A549 (cell line): Measurements from ENCODE around the gene PRRG4. TPM values are rescaled to one million over a fixed set of nuclear protein-coding genes. Genes with fewer than 3 reads are reported as not detected.

Experiments used
- ATAC-seq, 2 experiments: fragments of 200-7000 bp in 1 of 2; fragments of >200 bp in 1 of 2; cut with Nextera tagmentation in 1 of 2; cut with Tn5 transposase in 1 of 2; 3 replicates each; pipeline versions ENCODE4 v1.8.0 to v1.9.1; 2018 to 2020; ENCODE audit warnings: mild to moderate bottlenecking in 1 of 2, moderate library complexity in 1 of 2
- CTCF ChIA-PET: fragments of 300-600 bp; sonication (Branson Sonifier 250); formaldehyde crosslinking; extraction: SDS; loops from one replicate; lab custom pipeline; 2021; ENCODE audit warnings: antibody characterized with exemption, inconsistent platforms; lab: Yijun Ruan, JAX
- POLR2A ChIA-PET: fragments of 350-600 bp; formaldehyde crosslinking; extraction: SDS; loops from one replicate; lab custom pipeline; 2021; ENCODE audit warnings: antibody characterized with exemption, inconsistent platforms; lab: Yijun Ruan, JAX
- DNase-seq, 2 experiments: peaks; one replicate each; pipeline versions ENCODE4 v3.0.0 to v3.0.0-alpha.2; 2011 to 2016; ENCODE audit warnings: low read depth in 1 of 2, low spot score in 1 of 2
- FAIRE-seq: peaks from 2 replicates; lab custom pipeline; 2011; peaks lifted over from hg19 to GRCh38; lab: Jason Lieb, UNC
- H3K27ac ChIP-seq, 2 experiments: fragments of >200 bp; sonication (Bioruptor Twin); formaldehyde crosslinking; 3 replicates each; pipeline ENCODE4 v1.5.1; 2016 to 2017
- H3K4me1 ChIP-seq: fragments of >200 bp; sonication (Bioruptor Twin); formaldehyde crosslinking; 3 replicates; pipeline ENCODE4 v1.6.1; 2016
- H3K4me2 ChIP-seq: fragments of >200 bp; sonication (Bioruptor Twin); formaldehyde crosslinking; 3 replicates; pipeline ENCODE4 v1.6.1; 2016
- H3K4me3 ChIP-seq: fragments of >200 bp; sonication (Bioruptor Twin); formaldehyde crosslinking; 3 replicates; pipeline ENCODE4 v1.5.1; 2016
- H3K9me3 ChIP-seq: fragments of >200 bp; sonication (Bioruptor Twin); formaldehyde crosslinking; 3 replicates; pipeline ENCODE4 v1.6.1; 2016
- BHLHE40 ChIP-seq: IDR thresholded peaks from 2 replicates; pipeline ENCODE4 v1.6.1; 2012; ENCODE audit warnings: low read depth, low read length, inconsistent platforms
- CBX2 ChIP-seq: fragments of 200-600 bp; sonication (generic); IDR thresholded peaks from 2 replicates; pipeline ENCODE4 v1.6.1; 2016; ENCODE audit warnings: low read depth, mild to moderate bottlenecking, borderline replicate concordance
- CEBPB ChIP-seq, 2 experiments: fragments of >200 bp in 1 of 2; sonication (Bioruptor Twin) in 1 of 2; formaldehyde crosslinking in 1 of 2; IDR thresholded peaks; 2 replicates each; pipeline ENCODE4 v1.6.1; 2012 to 2016
- ESRRA ChIP-seq: fragments of 150-350 bp; IDR thresholded peaks from 2 replicates; pipeline ENCODE4 v1.6.1; 2014; ENCODE audit warnings: mild to moderate bottlenecking, low read length, borderline replicate concordance
- HES2 ChIP-seq: fragments of >200 bp; sonication (Bioruptor Twin); formaldehyde crosslinking; IDR thresholded peaks from 2 replicates; pipeline ENCODE4 v1.6.1; 2016
- HEYL ChIP-seq: fragments of 250-450 bp; sonication (Bioruptor Pico); IDR thresholded peaks from 2 replicates; pipeline ENCODE4 v1.8.0; 2021; ENCODE audit warnings: mild to moderate bottlenecking, moderate library complexity
- HOXA7 ChIP-seq: fragments of 250-450 bp; sonication (Bioruptor Pico); IDR thresholded peaks from 2 replicates; pipeline ENCODE4 v1.5.0; 2020; ENCODE audit warnings: mild to moderate bottlenecking, moderate library complexity
- JUNB ChIP-seq: fragments of >200 bp; sonication (Bioruptor Twin); formaldehyde crosslinking; IDR thresholded peaks from 2 replicates; pipeline ENCODE4 v1.6.1; 2016
- KDM5A ChIP-seq: fragments of 200-600 bp; sonication (generic); IDR thresholded peaks from 2 replicates; pipeline ENCODE4 v1.6.1; 2016; ENCODE audit warnings: antibody characterized with exemption, mild to moderate bottlenecking
- MYC ChIP-seq: IDR thresholded peaks from 2 replicates; pipeline ENCODE4 v1.6.1; 2012; ENCODE audit warnings: mild to moderate bottlenecking, inconsistent platforms, low read length, improper control_type of control experiment, borderline replicate concordance
- NFE2L2 ChIP-seq: fragments of 150-350 bp; conservative IDR thresholded peaks from 2 replicates; pipeline ENCODE4 v1.6.1; 2014; ENCODE audit warnings: low read length
- NR3C1 ChIP-seq: fragments of >200 bp; sonication (Bioruptor Twin); formaldehyde crosslinking; IDR thresholded peaks from 3 replicates; pipeline ENCODE4 v1.6.1; 2017
- PBX3 ChIP-seq: IDR thresholded peaks from 2 replicates; pipeline ENCODE4 v1.6.1; 2012
- PHF8 ChIP-seq: fragments of 200-600 bp; sonication (generic); IDR thresholded peaks from 2 replicates; pipeline ENCODE4 v1.6.1; 2016; ENCODE audit warnings: low read depth, mild to moderate bottlenecking, antibody characterized with exemption, moderate library complexity, borderline replicate concordance
- POLR2A ChIP-seq: IDR thresholded peaks from 2 replicates; pipeline ENCODE4 v1.6.1; 2012; ENCODE audit warnings: mild to moderate bottlenecking, low read length
- POLR2AphosphoS2 ChIP-seq: conservative IDR thresholded peaks from 2 replicates; pipeline ENCODE4 v1.6.1; 2012; ENCODE audit warnings: low read length, improper control_type of control experiment, inconsistent platforms
- RAD21 ChIP-seq, 2 experiments: fragments of >200 bp in 1 of 2; sonication (Bioruptor Twin) in 1 of 2; formaldehyde crosslinking in 1 of 2; IDR thresholded peaks in 1 of 2; conservative IDR thresholded peaks in 1 of 2; 2 replicates in 1 of 2; 3 replicates in 1 of 2; pipeline ENCODE4 v1.6.1; 2012 to 2018; ENCODE audit warnings: inconsistent platforms in 1 of 2
- RFX5 ChIP-seq: fragments of 450-650 bp; IDR thresholded peaks from 2 replicates; pipeline ENCODE4 v1.7.1; 2014; ENCODE audit warnings: antibody characterized with exemption, mild to moderate bottlenecking, moderate library complexity
- SMC3 ChIP-seq: fragments of >200 bp; sonication (Bioruptor Twin); formaldehyde crosslinking; IDR thresholded peaks from 3 replicates; pipeline ENCODE4 v1.6.1; 2018; ENCODE audit warnings: inconsistent platforms
- SREBF2 ChIP-seq: fragments of 450-650 bp; IDR thresholded peaks from 2 replicates; pipeline ENCODE4 v1.6.1; 2014; ENCODE audit warnings: mild to moderate bottlenecking, moderate library complexity
- TFCP2L1 ChIP-seq: fragments of 250-450 bp; sonication (Bioruptor Pico); IDR thresholded peaks from 2 replicates; pipeline ENCODE4 v1.5.0; 2021; ENCODE audit warnings: mild to moderate bottlenecking
- TP53 ChIP-seq: fragments of 250-450 bp; sonication (Bioruptor Pico); IDR thresholded peaks from 2 replicates; pipeline ENCODE4 v1.5.0; 2021; ENCODE audit warnings: mild to moderate bottlenecking, moderate library complexity
- USF2 ChIP-seq: fragments of 450-650 bp; IDR thresholded peaks from 2 replicates; pipeline ENCODE4 v1.6.1; 2014; ENCODE audit warnings: antibody characterized with exemption
- ZC3H11A ChIP-seq: fragments of 450-650 bp; IDR thresholded peaks from 2 replicates; pipeline ENCODE4 v1.6.1; 2014; ENCODE audit warnings: antibody characterized with exemption, mild to moderate bottlenecking
- ZFP36 ChIP-seq: fragments of 450-650 bp; IDR thresholded peaks from 2 replicates; pipeline ENCODE4 v1.6.1; 2014; ENCODE audit warnings: borderline replicate concordance; ENCODE audit not compliant: partially characterized antibody
- ZNF302 ChIP-seq: fragments of 250-450 bp; sonication (Bioruptor Pico); IDR thresholded peaks from 2 replicates; pipeline ENCODE4 v1.9.0; 2021; ENCODE audit warnings: inconsistent platforms, mild to moderate bottlenecking, moderate library complexity
- WGBS: methylation state at CpG from one replicate; pipeline ENCODE4 v1.1.6; 2017; ENCODE audit errors: missing lambda C conversion rate; 5-methylcytosine and 5-hydroxymethylcytosine counted together
- polyA plus RNA-seq, 4 experiments: library from polyadenylated mRNA; depleted of rRNA in 3 of 4; stranded (reverse); fragments of >200 nt; fragmentation: RNase III in 1 of 4; extraction: RNeasy Plus Mini Kit Qiagen cat#74134 plus additional on column Dnase treatment in 1 of 4; gene quantifications; 2 replicates in 3 of 4; 3 replicates in 1 of 4; pipeline ENCODE4 v1.2.3, GENCODE V29; 2011 to 2017

The PRRG4 gene
- polyA plus RNA-seq, 2 of the 4 experiments (the other 2 are of a cell fraction): 0.83 to 1.4 TPM

GRCh38 chr11:32836946-32837345, 7.2 kb downstream of the PRRG4 start:
- TF ChIP-seq ZFP36: no peak
- no peak for TF ChIP-seq MYC
- no peak for TF ChIP-seq KDM5A
- no peak for TF ChIP-seq NFE2L2
- TF ChIP-seq NR3C1: no peak
- no peak for TF ChIP-seq HES2
- peaks cover 23% of the 10 kb centered on the region for H3K4me1 ChIP-seq
- H3K4me2 ChIP-seq: no peak overlapping the region
- DNase-seq: no peak
- no peak overlapping the region for H3K27ac ChIP-seq
- ATAC-seq: no peak
- CTCF ChIA-PET: no interaction called here
- H3K4me3 ChIP-seq: no peak overlapping the region
- 78% methylated on average over 2 of the region's 2 CpGs for WGBS
- POLR2A ChIA-PET: no interaction called here
- no peak for FAIRE-seq
- no peaks in the 10 kb centered on the region for H3K9me3 ChIP-seq

GRCh38 chr11:32838505-32839274, 9.0 kb downstream of the PRRG4 start:
- ATAC-seq: no peak
- peak in 1 of 2 experiments; percentile 13 for DNase-seq
- no peak for FAIRE-seq
- peak overlapping the region; percentile 21 for H3K4me2 ChIP-seq
- no peak overlapping the region for H3K27ac ChIP-seq
- ChIA-PET CTCF (interaction anchor here (0.5 to 2.3 kb wide), 3 partner anchors 22 to 46 kb away, joined by 3 to 6 read pairs (median 3); no protein-coding TSS in a partner anchor), POLR2A (no interaction called here)
- no peaks in the 10 kb centered on the region for H3K9me3 ChIP-seq
- H3K4me3 ChIP-seq: no peak overlapping the region
- WGBS: 64% methylated on average over 2 of the region's 2 CpGs
- TF ChIP-seq HES2: 0 out of 2 replicates have a peak, but pooled peaks have one; percentile 26
- TF ChIP-seq ZNF302: no peak
- TF ChIP-seq JUNB: no peak
- no peak for TF ChIP-seq BHLHE40
- TF ChIP-seq POLR2AphosphoS2: no peak
- peak; percentile 96 to 97 for TF ChIP-seq CEBPB (IDR thresholded peaks at IDR 0.05)
- no peak for TF ChIP-seq PBX3
- TF ChIP-seq RFX5: no peak
- no peak for TF ChIP-seq CBX2
- peaks cover 23% of the 10 kb centered on the region for H3K4me1 ChIP-seq

- no peak overlapping the region for H3K4me3 ChIP-seq
- POLR2A ChIA-PET: no interaction called here
- H3K9me3 ChIP-seq: no peaks in the 10 kb centered on the region
- DNase-seq: no peak
- peak overlapping the region; percentile 21 for H3K4me2 ChIP-seq
- ATAC-seq: no peak
- peaks cover 23% of the 10 kb centered on the region for H3K4me1 ChIP-seq
- no peak for FAIRE-seq
- WGBS: 83% methylated on average over 2 of the region's 2 CpGs
- TF ChIP-seq HES2: no peak
- TF ChIP-seq TFCP2L1 (CRISPR knock-in tag): no peak
- TF ChIP-seq RAD21 (conservative IDR thresholded peaks at IDR 0.05 in 1 of 2, IDR thresholded peaks at IDR 0.05 in 1 of 2): no peak
- no peak for TF ChIP-seq ESRRA
- no peak for TF ChIP-seq POLR2A
- TF ChIP-seq TP53 (CRISPR knock-in tag): no peak
- TF ChIP-seq HEYL (CRISPR knock-in tag): no peak
- no peak for TF ChIP-seq PHF8
- TF ChIP-seq KDM5A: no peak
- TF ChIP-seq SMC3: no peak
- TF ChIP-seq ZC3H11A: no peak
- TF ChIP-seq BHLHE40: no peak
- TF ChIP-seq SREBF2: no peak
- no peak for TF ChIP-seq USF2
- TF ChIP-seq HOXA7: no peak
- TF ChIP-seq, all 56 proteins: peak for 0
- H3K27ac ChIP-seq: no peak overlapping the region
- CTCF ChIA-PET: interaction anchor here (2.3 kb wide), 1 partner anchor 45 kb away, joined by 6 read pairs; no protein-coding TSS in a partner anchor
These were observed 9.6 kb downstream of the PRRG4 start for GRCh38 chr11:32839308-32839707.
